HG02852 (cell line): ENCODE results near the gene EGFL7.

Experiments
- ATAC-seq: cut with Tn5 transposase; IDR thresholded peaks from one replicate; pipeline ENCODE4 v1.9.1; 2021; ENCODE audit warnings: mild to moderate bottlenecking, moderate library complexity; ENCODE audit not compliant: unreplicated experiment

Gene EGFL7

DNA sequence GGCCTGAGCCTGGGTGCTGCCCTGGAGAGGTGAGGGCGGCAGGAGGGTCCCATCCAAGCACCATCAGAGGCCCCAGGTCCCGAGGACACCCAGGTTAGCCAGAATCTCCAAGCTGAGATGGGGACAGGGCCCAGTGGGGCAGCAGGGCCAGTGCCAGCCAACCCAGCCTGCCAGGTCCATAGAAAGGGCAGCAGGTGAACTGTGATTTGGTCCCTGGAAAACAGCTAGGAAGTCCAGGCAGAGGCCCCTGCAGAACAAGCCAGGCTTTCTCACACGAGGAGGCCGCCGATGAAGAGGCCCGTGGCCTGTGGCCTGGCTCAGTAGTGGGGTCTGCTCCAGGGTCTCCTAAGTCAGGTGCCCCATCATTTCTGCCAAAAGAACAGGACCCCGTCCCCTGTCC lies 22.5 kb downstream of the EGFL7 start:
- no peak for ATAC-seq

DNA sequence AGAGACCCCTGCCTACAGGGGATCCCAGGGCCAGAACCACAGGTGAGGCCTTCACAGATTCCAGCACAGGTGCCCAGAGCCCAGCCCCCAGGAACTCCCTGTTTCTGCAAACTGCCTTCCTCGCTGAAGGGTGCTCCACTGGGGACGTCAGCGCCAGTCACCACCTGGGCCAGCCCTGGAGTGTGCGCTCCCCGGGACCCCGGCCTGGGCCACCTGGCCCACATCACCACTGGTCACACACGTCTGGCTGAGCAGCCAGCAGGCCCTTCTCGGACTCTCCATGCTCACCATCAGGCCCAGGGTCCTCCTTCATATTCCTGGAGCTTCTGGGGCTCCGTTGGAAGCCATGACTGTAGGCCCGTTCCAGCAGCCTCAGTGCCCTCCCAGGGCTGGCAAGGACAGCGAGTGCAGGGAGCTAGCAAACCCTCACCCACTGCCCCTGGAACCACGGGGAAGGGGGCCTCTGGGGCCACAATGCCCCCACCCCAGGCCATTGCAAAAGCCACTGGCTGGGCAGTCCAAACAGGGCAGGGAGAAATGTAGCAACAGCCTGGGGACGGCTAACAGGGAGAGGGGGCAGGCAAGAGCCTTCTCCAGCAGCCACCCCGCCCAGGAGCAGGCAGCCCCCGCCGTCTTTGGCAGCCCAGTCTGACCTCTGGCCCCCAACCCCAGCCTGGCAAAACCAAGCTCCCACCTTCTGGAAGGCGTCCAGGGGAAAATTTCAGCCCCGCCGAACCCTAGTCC lies 23.2 kb downstream of the EGFL7 start:
- no peak for ATAC-seq

- ATAC-seq, result peak; percentile 15
Observed at GRCh38 chr9:136686534-136686793, 23.7 kb downstream of the EGFL7 start.

GRCh38 chr9:136686794-136687711 lies 24.3 kb downstream of the EGFL7 start, which contains the start of gene AGPAT2:
Gene AGPAT2 (minus strand): TSS chr9:136687457. CDS start chr9:136687357, 100 bp downstream.
- ATAC-seq, result peak; percentile 58

DNA sequence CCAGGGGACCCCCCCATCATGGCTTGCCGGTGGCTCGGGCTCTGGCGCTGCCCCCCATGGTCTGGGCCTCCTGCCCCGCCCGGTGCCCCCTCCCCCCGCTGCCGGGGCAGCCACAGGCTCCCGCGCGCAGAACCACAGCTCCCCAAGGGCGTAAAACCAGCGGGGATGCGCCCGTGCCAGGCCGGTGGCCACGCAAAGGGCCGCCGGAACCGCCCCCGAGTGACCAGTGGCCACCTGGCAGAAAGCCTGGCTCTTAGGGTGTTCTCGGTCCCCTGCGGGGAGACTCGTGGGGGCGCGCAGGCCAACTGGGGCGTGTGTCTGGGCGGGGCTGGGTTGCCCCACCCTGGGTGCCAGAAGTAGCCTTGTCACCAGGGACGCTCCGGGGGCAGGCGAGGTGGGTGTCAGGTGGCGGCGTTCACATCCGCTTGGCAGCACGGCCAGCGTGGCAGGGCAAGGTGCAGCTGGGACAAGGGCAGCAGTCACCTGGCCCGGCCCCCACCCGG lies 25.1 kb downstream of the EGFL7 start:
- no peak for ATAC-seq

DNA sequence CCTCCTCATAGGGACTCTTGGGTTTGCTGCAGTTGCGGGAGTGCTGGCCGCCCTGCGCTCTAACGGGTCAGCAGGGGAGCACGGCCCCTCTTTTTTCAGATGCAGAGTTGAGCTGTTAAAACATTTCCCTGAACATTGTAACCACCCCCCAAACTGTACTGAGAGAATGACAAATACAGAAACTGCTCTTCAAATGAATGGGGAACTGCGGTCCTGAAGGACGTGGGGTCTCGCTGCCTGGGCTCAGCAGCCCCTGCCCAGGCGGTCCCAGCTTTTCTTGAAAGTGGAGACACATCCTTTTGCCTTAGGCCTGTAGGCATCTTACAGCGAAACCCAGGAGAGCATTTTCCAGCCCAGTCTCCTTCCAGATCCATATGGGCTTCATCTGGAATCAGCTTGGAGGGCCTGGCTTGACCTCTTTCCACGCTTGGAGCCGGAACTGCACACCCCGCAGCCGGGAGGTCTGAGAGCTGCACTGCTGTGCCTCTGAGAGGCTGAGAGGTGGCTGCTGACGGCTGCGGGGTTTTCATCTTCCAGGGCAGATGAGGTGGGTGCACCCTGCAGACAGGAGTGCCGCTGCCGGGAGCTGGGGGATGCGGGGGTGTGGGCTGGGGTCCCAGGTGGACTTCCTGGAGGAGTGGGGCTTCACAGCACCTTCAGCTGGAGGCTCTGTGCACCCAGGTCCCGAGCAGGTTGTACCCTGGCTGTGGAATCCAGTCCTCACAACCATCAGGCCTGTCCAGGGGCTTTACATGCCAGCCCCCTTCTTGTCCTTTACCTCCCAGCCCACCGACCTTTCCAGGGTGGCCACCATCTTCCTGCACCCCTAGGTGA lies 25.8 kb downstream of the EGFL7 start:
- no peak for ATAC-seq

- ATAC-seq, result no peak
Observed at GRCh38 chr9:136689108-136689460, 26.4 kb downstream of the EGFL7 start.

- no peak for ATAC-seq
Observed at GRCh38 chr9:136690104-136690805, 27.5 kb downstream of the EGFL7 start.

DNA sequence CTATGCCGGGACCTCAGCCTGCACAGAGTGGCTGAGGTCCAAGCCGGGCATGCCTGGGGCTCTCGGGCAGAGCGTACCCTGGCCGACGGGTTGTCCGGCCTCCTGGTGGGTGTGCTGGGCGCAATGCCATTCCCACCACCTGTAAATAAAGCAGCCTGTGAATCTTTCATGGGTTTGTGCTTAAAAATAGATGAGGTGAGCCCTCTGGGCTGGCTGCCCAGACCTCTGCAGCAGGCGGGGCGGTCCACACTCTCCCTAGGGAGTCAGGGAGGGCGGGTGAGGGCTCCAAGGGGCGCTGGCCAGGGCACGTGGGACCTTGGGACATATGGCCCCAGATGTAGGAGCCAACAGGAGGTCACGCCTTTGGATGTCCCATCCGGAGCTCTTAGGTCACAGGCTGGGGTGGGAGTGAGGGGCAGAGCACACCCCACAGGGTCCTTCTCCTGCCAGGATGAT lies 28.1 kb downstream of the EGFL7 start:
- no peak for ATAC-seq

DNA sequence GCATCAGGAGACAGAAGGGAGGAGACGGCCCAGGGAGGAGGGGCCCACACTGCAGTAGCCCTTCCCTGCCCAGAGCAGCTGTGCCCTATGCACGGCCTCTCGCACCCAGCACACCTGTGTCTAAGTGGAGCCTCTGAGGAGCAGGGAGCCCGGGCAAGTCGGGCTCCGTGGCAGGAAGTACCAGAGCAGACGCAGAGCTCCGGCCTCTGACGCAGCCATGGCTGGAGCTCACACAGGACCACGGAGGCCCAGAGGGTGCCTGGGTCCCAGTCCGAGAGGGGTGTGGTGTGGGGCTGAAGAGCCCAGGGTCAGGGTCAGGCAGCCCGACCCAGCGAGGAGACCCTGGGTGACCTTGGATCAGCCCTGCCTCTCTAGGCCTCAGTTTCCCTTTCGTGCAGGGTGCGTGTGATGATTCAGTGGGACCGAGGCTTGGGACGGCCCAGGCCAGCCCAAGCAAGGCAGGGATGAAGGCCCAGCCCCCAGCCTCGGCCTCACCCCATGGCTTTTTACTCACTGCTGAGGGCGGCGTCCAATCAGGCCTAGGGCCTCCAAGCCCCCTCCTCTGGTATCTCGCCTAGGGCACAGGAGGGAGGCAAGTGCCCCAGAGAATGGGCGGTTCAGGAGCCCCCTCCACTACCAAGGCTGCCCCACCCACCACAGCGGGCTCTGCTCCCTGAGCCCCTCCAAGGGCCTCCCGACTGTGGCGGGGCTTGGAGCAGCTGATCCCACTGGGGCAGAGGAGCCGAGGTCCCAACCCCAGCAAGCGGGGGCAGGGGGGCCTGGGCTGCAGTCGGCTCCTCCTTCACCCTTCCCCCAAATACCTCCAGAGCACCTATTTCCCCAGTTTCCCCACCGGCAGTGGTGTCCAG lies 28.8 kb downstream of the EGFL7 start:
- no peak for ATAC-seq

GRCh38 chr9:136692185-136693134 lies 29.7 kb downstream of the EGFL7 start:
- ATAC-seq, result no peak

GRCh38 chr9:136693135-136693489 lies 30.4 kb downstream of the EGFL7 start:
- ATAC-seq, result no peak

DNA sequence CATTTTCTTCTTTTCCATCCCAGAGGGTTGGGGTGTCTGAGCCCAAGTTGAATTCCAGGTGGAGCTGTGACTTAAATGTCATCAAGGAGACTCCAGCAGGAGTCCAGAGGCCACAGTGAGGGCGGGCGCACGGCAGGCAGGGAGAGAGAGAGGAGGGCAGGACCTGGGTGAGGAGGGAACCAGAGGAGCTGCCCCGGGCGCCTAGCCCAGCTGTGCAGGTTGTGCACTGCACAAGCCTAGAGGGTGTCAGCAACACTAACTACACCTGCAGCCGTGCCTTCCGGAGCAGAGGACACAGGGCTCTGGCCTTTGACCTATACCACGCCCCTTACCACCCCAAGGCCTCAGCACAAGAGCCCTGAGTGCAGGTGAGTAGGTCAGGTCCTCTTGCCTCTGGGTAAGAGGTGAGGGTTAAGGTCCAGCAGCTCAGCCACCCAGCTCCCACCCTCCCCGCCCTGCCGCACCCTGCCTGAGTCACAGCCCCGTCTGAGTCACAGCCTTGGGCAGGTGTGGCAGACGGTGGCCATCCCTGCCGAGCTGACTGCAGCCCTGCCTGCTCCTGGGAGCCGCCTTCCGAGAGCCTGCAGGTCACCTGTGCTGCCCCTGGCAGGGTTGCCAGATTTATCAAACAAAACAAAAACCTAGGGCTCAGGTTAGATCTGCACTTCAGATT lies 30.9 kb downstream of the EGFL7 start:
- no peak for ATAC-seq

GRCh38 chr9:136694163-136694871 lies 31.6 kb downstream of the EGFL7 start:
- ATAC-seq, result no peak

DNA sequence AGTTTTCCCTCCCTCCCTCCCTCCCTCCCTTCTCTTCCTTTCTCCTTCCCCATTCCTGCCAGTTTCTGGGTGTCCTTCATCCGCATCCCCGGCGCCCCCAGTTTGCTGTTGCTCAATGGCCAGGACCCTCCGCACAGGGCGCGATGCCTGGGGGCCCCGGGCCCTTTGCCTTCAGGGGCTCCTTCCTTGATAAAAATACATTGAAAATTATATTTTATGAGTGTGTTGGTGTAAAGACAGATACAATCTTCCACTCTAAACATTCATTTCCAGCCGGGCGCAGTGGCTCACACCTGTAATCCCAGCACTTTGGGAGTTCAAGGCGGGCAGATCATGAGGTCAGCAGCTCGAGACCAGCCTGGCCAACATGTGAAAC lies 32.1 kb downstream of the EGFL7 start:
- no peak for ATAC-seq

- no peak for ATAC-seq
Observed at GRCh38 chr9:136695435-136695895, 32.7 kb downstream of the EGFL7 start.

- ATAC-seq, result no peak
Observed at GRCh38 chr9:136695955-136696354, 33.2 kb downstream of the EGFL7 start.
